Psoas muscle (tissue), 8 donors: Measurements from ENCODE around the gene TLCD3A. TPM values are rescaled to one million over a fixed set of nuclear protein-coding genes. Genes with fewer than 3 reads are reported as not detected.
A peak's percentile ranks its signal among the peaks of the same experiment; 100 is the strongest.

Experiments
- ATAC-seq, 4 donors: fragments of 200-7000 bp; cut with Tn5 transposase; one replicate each; pipeline ENCODE4 v1.9.1; 2020; ENCODE audit warnings: moderate library complexity in 3 of 4, mild to moderate bottlenecking in 2 of 4
- DNase-seq, 2 donors: peaks; one replicate each; pipeline ENCODE4 v3.0.0-alpha.2; 2020
- H3K27ac ChIP-seq: fragments of 200-600 bp; one replicate; pipeline ENCODE4 v1.8.0; 2022
- H3K27me3 ChIP-seq, 3 donors: fragments of 200-600 bp in 1 of 3; one replicate each; pipeline versions ENCODE4 v1.6.1 to v1.8.0; 2013 to 2022; ENCODE audit warnings: low read length in 2 of 3, mild to moderate bottlenecking in 2 of 3, moderate library complexity in 1 of 3; ENCODE audit not compliant: insufficient read depth in 3 of 3
- H3K36me3 ChIP-seq, 2 donors: fragments of 200-600 bp in 1 of 2; one replicate each; pipeline versions ENCODE4 v1.6.1 to v1.8.0; 2013 to 2022; ENCODE audit warnings: low read depth in 1 of 2, mild to moderate bottlenecking in 1 of 2, moderate library complexity in 1 of 2; ENCODE audit not compliant: insufficient read depth in 1 of 2
- H3K4me1 ChIP-seq: fragments of 200-600 bp; one replicate; pipeline ENCODE4 v1.8.0; 2022
- H3K4me3 ChIP-seq: fragments of 200-600 bp; one replicate; pipeline ENCODE4 v1.8.0; 2022; ENCODE audit warnings: mild to moderate bottlenecking
- H3K9me3 ChIP-seq: fragments of 200-600 bp; one replicate; pipeline ENCODE4 v1.8.0; 2022
- CTCF ChIP-seq: fragments of 200-600 bp; IDR thresholded peaks from one replicate; pipeline ENCODE4 v1.8.0; 2022; ENCODE audit warnings: antibody characterized with exemption
- WGBS, 3 donors: extraction: QIAGEN DNeasy Blood & Tissue Kit; methylation state at CpG; one replicate each; pipeline versions ENCODE4 v1.1.6 to v1.1.7; 2013; 5-methylcytosine and 5-hydroxymethylcytosine counted together
- intact Hi-C, 2 donors: fragments of 100-400 bp; cut with DNase I; formaldehyde crosslinking; loops; one replicate each; pipeline versions ENCODE4 v1.11.0 to v1.14.2; 2022
- long read RNA-seq, 2 donors: library from polyadenylated mRNA; unstranded; transcript quantifications; one replicate each; pipeline ENCODE4 v2.0.0, GENCODE V29; 2021
- polyA plus RNA-seq, 3 donors: library from polyadenylated mRNA; stranded (reverse); fragments of 200-250 nt; gene quantifications; one replicate each; pipeline ENCODE4 v1.2.3, GENCODE V29; 2013
- total RNA-seq, 4 donors: library from RNA; stranded (reverse); fragmentation: NEBNext Ultra II Directional in 2 of 4; extraction: Animal tissue kit (Norgen Biotek cat#: 25700) in 2 of 4; gene quantifications; one replicate each; pipeline versions ENCODE4 v1.2.1 to v1.2.4, GENCODE V29; 2021 to 2023
- donor health status: healthy with polysubstance abuse.
- donor health status: DM: no; HTN: no; CAD: no; lungs with moderate emphysema.
- donor health status: Bipolar disorder and iron deficiency.
- donor health status: healthy.
- donor health status: DM: yes; HTN: yes; CAD: no.
- donor health status: DM: no; HTN: no; CAD: no.
- donor health status: DM: no; HTN: no; CAD: no.
- donor health status: DM: yes; HTN: yes; CAD: no.

The TLCD3A gene
- total RNA-seq (1 to 10 TPM; 1.4 to 2.8 (median 1.7) TPM), polyA plus RNA-seq (1 to 10 TPM in 1 of 3 donors, under 1 TPM in 2; 0.75 to 1.5 (median 0.86) TPM)
- long read RNA-seq, donor 1, partial matches to known transcripts: 0 of 3 reads
- long read RNA-seq, donor 1, other reads (novel, unspliced or antisense): 2 of 3 reads
- long read RNA-seq, donor 2, partial matches to known transcripts: 0 of 6 reads
- long read RNA-seq, donor 2, other reads (novel, unspliced or antisense): 2 of 6 reads

DNA sequence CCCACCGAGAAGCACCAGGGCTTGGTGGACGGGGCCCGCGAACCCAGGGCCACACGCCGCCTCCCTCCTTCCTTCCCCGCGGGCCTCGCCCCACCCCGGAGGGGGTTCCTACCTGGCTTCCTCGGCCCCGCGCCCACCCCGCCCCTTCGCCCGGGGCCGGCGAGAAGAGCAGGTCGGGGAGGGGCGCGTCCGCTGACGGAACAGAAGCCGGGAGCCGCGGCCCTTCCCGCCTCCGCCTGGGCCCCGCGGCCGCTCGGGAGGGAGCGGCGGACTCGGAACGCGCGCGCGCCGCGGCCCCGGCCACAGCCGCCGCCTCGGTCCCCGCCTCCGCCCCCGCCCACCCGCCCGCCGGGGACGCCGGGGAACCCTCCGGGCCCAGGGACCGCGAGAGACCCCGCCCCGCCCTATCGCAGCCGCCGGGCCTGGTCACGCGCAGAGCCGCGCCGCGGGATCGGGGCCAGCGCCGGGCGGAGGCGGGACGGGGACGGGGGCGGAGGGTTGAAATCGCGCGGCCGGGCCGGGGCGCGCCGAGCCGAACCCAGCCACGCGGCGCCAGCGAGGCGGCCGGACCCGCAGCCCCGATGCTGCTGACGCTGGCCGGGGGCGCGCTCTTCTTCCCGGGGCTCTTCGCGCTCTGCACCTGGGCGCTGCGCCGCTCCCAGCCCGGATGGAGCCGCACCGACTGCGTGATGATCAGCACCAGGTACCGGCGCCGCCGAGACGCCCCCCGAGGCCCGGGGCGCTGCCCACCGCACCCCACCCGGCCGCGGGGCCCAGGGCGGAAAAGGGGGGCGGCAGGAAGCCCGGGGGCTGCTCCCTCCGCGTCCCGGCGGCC lies at the start of gene TLCD3A:
Gene TLCD3A, plus strand, starts transcription at position 530 of the 835 bp plus-strand sequence. Its CDS starts 52 bp downstream, at position 582.
- TF ChIP-seq CTCF: no peak
- no peaks in the 10 kb centered on the region for H3K9me3 ChIP-seq
- no peaks in the 10 kb centered on the region for H3K4me1 ChIP-seq
- peaks cover 0 to 1% (median 0%) of the 10 kb centered on the region in 3 donors for H3K27me3 ChIP-seq
- H3K36me3 ChIP-seq: no peaks in the 10 kb centered on the region
- intact Hi-C loops: no loop called here
- DNase-seq (peak; percentile 80 to 84), ATAC-seq (peak; percentile 76 to 91 (median 84))
- peak within 1 kb of the TSS; percentile 26 for H3K27ac ChIP-seq
- 1% methylated on average over 19 to 123 of the region's 126 CpGs for WGBS, 3 donors
- H3K4me3 ChIP-seq: peak within 1 kb of the TSS; percentile 87

DNA sequence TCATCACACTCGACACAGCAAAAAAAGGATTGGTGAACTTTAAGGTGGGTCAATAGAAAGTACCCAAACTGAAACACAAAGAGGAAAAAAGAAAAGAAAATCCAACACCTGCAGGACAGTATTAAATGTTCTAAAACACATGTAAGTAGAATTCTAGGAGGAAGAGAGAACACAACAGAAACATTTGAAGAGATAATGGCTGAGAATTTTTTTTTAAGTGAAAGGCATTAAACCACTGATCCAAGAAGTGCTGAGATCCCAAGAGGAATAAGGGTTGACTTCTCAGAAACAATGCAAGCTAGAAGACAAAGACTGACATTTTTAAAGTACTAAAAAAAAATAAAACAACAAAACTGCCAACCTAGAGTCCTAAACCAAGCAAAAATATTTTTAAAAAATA lies 49.4 kb upstream of the TLCD3A start:
- no peak for TF ChIP-seq CTCF
- H3K36me3 ChIP-seq: peaks cover 0 to 37% of the 10 kb centered on the region in 2 donors
- intact Hi-C loops: loop anchor here in 1 of 2 donors (10.0 kb wide), 1 partner anchor 118 kb away; no protein-coding TSS in a partner anchor
- no peaks in the 10 kb centered on the region for H3K4me1 ChIP-seq
- H3K27ac ChIP-seq: no peak overlapping the region
- H3K9me3 ChIP-seq: no peaks in the 10 kb centered on the region
- DNase-seq (no peak), ATAC-seq (no peak)
- WGBS, 3 donors: 92 to 100% (median 97%) methylated on average over 1 of the region's 1 CpG
- no peak overlapping the region for H3K4me3 ChIP-seq
- H3K27me3 ChIP-seq: no peaks in the 10 kb centered on the region

DNA sequence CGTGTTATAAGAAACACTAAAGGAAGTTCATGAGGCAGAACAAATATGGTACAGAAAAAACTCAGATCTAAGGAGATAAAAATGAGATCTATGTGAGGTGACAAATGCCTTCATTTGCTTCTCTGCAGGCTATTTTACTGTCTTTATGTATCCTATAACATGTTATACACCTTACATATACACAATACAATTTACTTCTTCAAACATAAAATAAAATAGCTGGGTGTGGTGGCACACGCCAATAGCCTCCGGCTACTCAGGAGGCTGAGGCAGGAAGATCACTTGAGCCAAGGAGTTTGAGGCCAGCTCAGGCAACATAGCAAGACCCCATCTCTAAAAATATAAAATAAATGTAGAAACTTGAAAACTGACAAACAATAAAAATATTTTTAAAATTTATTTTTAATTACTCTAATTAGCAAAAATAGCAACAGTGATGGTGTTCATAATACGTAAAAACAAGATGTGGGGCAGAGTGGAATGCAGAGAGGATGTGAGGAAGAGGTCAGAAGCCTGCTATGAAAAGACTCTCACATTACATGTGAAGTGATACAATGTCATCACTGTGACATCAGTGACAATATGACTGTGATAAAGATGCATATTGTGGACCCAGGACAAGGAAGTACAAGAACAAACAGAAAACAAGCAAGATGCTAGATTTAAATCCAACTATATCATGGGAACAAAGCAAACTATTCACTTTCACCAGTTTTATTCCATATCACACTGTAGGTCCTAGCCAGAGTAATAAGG lies 48.7 kb upstream of the TLCD3A start:
- DNase-seq (no peak), ATAC-seq (peak in 1 of 4 donors; percentile 62)
- Histone ChIP-seq H3K27me3 (no peaks in the 10 kb centered on the region), H3K4me3 (no peak overlapping the region), H3K9me3 (no peaks in the 10 kb centered on the region), H3K4me1 (no peaks in the 10 kb centered on the region), H3K36me3 (peaks cover 0 to 39% of the 10 kb centered on the region in 2 donors), H3K27ac (no peak overlapping the region)
- TF ChIP-seq CTCF: no peak
- intact Hi-C loops: loop anchor here in 1 of 2 donors (10.0 kb wide), 1 partner anchor 119 kb away; no protein-coding TSS in a partner anchor
- WGBS, 3 donors: 82 to 86% (median 82%) methylated on average over 4 of the region's 4 CpGs

GRCh38 chr17:685006-685405 lies 47.4 kb upstream of the TLCD3A start:
- 92 to 96% (median 94%) methylated on average over 6 of the region's 6 CpGs for WGBS, 3 donors
- H3K4me1 ChIP-seq: no peaks in the 10 kb centered on the region
- intact Hi-C loops: loop anchor here in 1 of 2 donors (10.0 kb wide), 1 partner anchor 120 kb away; no protein-coding TSS in a partner anchor
- no peaks in the 10 kb centered on the region for H3K9me3 ChIP-seq
- no peak for TF ChIP-seq CTCF
- H3K27me3 ChIP-seq: no peaks in the 10 kb centered on the region
- H3K27ac ChIP-seq: no peak overlapping the region
- no peak for DNase-seq
- no peak overlapping the region for H3K4me3 ChIP-seq
- ATAC-seq: no peak
- peaks cover 0 to 50% of the 10 kb centered on the region in 2 donors for H3K36me3 ChIP-seq
